Lower lobe of right lung (tissue), 2 donors: ENCODE data around the gene CIART. TPM values are rescaled to one million over a fixed set of nuclear protein-coding genes. Genes with fewer than 3 reads are reported as not detected.
A peak's percentile ranks its signal among the peaks of the same experiment; 100 is the strongest.
"Not testable (repeated sequence)": the region's sequence is repeated elsewhere in the genome, so short reads cannot be mapped to it uniquely, and the experiment has no call there.

Source experiments
- ATAC-seq, 2 donors: fragments of 200-7000 bp; cut with Tn5 transposase; one replicate each; pipeline ENCODE4 v1.9.1; 2020 to 2022; ENCODE audit warnings: mild to moderate bottlenecking in 2 of 2, moderate library complexity in 2 of 2
- DNase-seq: peaks from one replicate; pipeline ENCODE4 v3.0.0-alpha.2; 2020
- H3K27ac ChIP-seq: fragments of 200-600 bp; one replicate; pipeline ENCODE4 v1.8.0; 2022
- H3K27me3 ChIP-seq: fragments of 200-600 bp; one replicate; pipeline ENCODE4 v1.8.0; 2022; ENCODE audit warnings: low read depth
- H3K36me3 ChIP-seq: fragments of 200-600 bp; one replicate; pipeline ENCODE4 v1.8.0; 2022; ENCODE audit warnings: mild to moderate bottlenecking
- H3K4me1 ChIP-seq: fragments of 200-600 bp; one replicate; pipeline ENCODE4 v1.8.0; 2022
- H3K4me3 ChIP-seq: fragments of 200-600 bp; one replicate; pipeline ENCODE4 v1.8.0; 2022; ENCODE audit warnings: mild to moderate bottlenecking
- H3K9me3 ChIP-seq: fragments of 200-600 bp; one replicate; pipeline ENCODE4 v1.8.0; 2022
- CTCF ChIP-seq: fragments of 200-600 bp; IDR thresholded peaks from one replicate; pipeline ENCODE4 v1.8.0; 2022; ENCODE audit warnings: antibody characterized with exemption, mild to moderate bottlenecking
- intact Hi-C: fragments of 100-400 bp; cut with DNase I; formaldehyde crosslinking; loops from one replicate; pipeline ENCODE4 v1.11.0; 2022
- total RNA-seq: library from RNA; stranded (reverse); fragmentation: NEBNext Ultra II Directional; extraction: Animal tissue kit (Norgen Biotek cat#: 25700); gene quantifications from one replicate; pipeline ENCODE4 v1.2.1, GENCODE V29; 2021
- donor health status: DM: no; HTN: yes; CAD: no; lungs with severe emphysema.

The CIART gene
- total RNA-seq, 1 donor from 2014 or later = 6.2 TPM

- peak; percentile 54 for DNase-seq
- no peak for TF ChIP-seq CTCF
- intact Hi-C loops = no loop called here
- Histone ChIP-seq H3K36me3 (peaks cover 4% of the 10 kb centered on the region), H3K4me3 (peak overlapping the region; percentile 75), H3K9me3 (no peaks in the 10 kb centered on the region), H3K27ac (peak overlapping the region; percentile 96), H3K4me1 (peaks cover 18% of the 10 kb centered on the region), H3K27me3 (no peaks in the 10 kb centered on the region)
- peak; percentile 2 to 5 for ATAC-seq
These were observed 47.0 kb upstream of the CIART start for GRCh38 chr1:150235294-150235851.

- no peaks in the 10 kb centered on the region for H3K9me3 ChIP-seq
- H3K36me3 ChIP-seq = no peaks in the 10 kb centered on the region
- peaks cover 18% of the 10 kb centered on the region for H3K4me1 ChIP-seq
- no peaks in the 10 kb centered on the region for H3K27me3 ChIP-seq
- H3K4me3 ChIP-seq = peak within 1 kb of the TSS; percentile 75
- peak; percentile 9 for TF ChIP-seq CTCF
- intact Hi-C loops = no loop called here
- DNase-seq (peak; percentile 95), ATAC-seq (peak; percentile 95 to 96)
- peak within 1 kb of the TSS; percentile 96 for H3K27ac ChIP-seq
These were observed 46.3 kb upstream of the CIART start, which contains the start of gene ANP32E for GRCh38 chr1:150235852-150236613. TSS of gene ANP32E (minus strand) at chr1:150236112. CDS start at chr1:150235786, 326 bp downstream.

GRCh38 chr1:150236614-150237100, 45.7 kb upstream of the CIART start:
- no peak for TF ChIP-seq CTCF
- ATAC-seq (no peak), DNase-seq (no peak)
- H3K9me3 ChIP-seq = no peaks in the 10 kb centered on the region
- H3K27ac ChIP-seq = no peak overlapping the region
- peak overlapping the region; percentile 75 for H3K4me3 ChIP-seq
- H3K27me3 ChIP-seq = no peaks in the 10 kb centered on the region
- H3K4me1 ChIP-seq = peaks cover 18% of the 10 kb centered on the region
- intact Hi-C loops = no loop called here
- H3K36me3 ChIP-seq = no peaks in the 10 kb centered on the region

GRCh38 chr1:150237176-150237575, 45.2 kb upstream of the CIART start:
- peaks cover 18% of the 10 kb centered on the region for H3K4me1 ChIP-seq
- H3K36me3 ChIP-seq, H3K27me3 ChIP-seq, DNase-seq, intact Hi-C loops, H3K9me3 ChIP-seq, H3K4me3 ChIP-seq, ATAC-seq, H3K27ac ChIP-seq: not testable (repeated sequence)

- DNase-seq (no peak), ATAC-seq (no peak)
- H3K27me3 ChIP-seq = no peaks in the 10 kb centered on the region
- no peaks in the 10 kb centered on the region for H3K9me3 ChIP-seq
- H3K4me1 ChIP-seq = peaks cover 16% of the 10 kb centered on the region
- H3K27ac ChIP-seq = no peak overlapping the region
- intact Hi-C loops = no loop called here
- H3K36me3 ChIP-seq = no peaks in the 10 kb centered on the region
- no peak overlapping the region for H3K4me3 ChIP-seq
- no peak for TF ChIP-seq CTCF
These were observed 44.6 kb upstream of the CIART start for GRCh38 chr1:150237746-150238145.

GRCh38 chr1:150243003-150243402, 39.4 kb upstream of the CIART start:
- Histone ChIP-seq H3K4me1 (no peaks in the 10 kb centered on the region), H3K27me3 (no peaks in the 10 kb centered on the region), H3K27ac (no peak overlapping the region), H3K4me3 (no peak overlapping the region), H3K36me3 (no peaks in the 10 kb centered on the region), H3K9me3 (no peaks in the 10 kb centered on the region)
- TF ChIP-seq CTCF = no peak
- no peak for DNase-seq
- no peak for ATAC-seq
- intact Hi-C loops = no loop called here
